PC-9 (cell line): Measurements from ENCODE around the gene COL20A1. TPM values are rescaled to one million over a fixed set of nuclear protein-coding genes. Genes with fewer than 3 reads are reported as not detected.
"Not testable (repeated sequence)": the region's sequence is repeated elsewhere in the genome, so short reads cannot be mapped to it uniquely, and the experiment has no call there.

Experiments used
- BruUV-seq: library from RNA; stranded (reverse); fragments of 400-500 nt; replicated peaks from 2 replicates; lab custom pipeline; 2021; lab: Mats Ljungman, UMichigan
- CTCF ChIA-PET: fragments of 300-600 bp; sonication (Branson Sonifier 250); formaldehyde crosslinking; loops from one replicate; lab custom pipeline; 2022; ENCODE audit warnings: antibody characterized with exemption; lab: Charles Lee
- POLR2A ChIA-PET: fragments of 300-600 bp; sonication (Branson Sonifier 250); formaldehyde crosslinking; loops from one replicate; lab custom pipeline; 2022; ENCODE audit warnings: antibody characterized with exemption; ENCODE audit not compliant: unreplicated experiment; lab: Charles Lee
- DNase-seq, 2 experiments: peaks; one replicate each; pipeline versions ENCODE4 v3.0.0 to v3.0.0-alpha.2; 2015 to 2022; ENCODE audit warnings: mixed read lengths in 1 of 2
- H2AFZ ChIP-seq: fragments of 200-600 bp; sonication (generic); 2 replicates; pipeline ENCODE4 v1.8.1; 2017; ENCODE audit warnings: antibody characterized with exemption
- H3F3A ChIP-seq: fragments of 200-600 bp; sonication (generic); 2 replicates; pipeline ENCODE4 v1.8.1; 2017; ENCODE audit warnings: antibody characterized with exemption, mild to moderate bottlenecking, low read depth; ENCODE audit not compliant: insufficient read depth
- H3K27ac ChIP-seq: fragments of 200-600 bp; sonication (generic); 2 replicates; pipeline ENCODE4 v1.6.1; 2016; ENCODE audit warnings: mixed run types
- H3K27me3 ChIP-seq: fragments of 200-600 bp; sonication (generic); 2 replicates; pipeline ENCODE4 v1.6.1; 2016; ENCODE audit warnings: low read depth, mixed run types; ENCODE audit not compliant: insufficient read depth
- H3K36me3 ChIP-seq: fragments of 200-600 bp; sonication (generic); 2 replicates; pipeline ENCODE4 v1.6.1; 2016; ENCODE audit warnings: low read depth, mixed run types
- H3K4me1 ChIP-seq: fragments of 200-600 bp; sonication (generic); replicated peaks from 2 replicates; pipeline ENCODE4 v1.6.1; 2016; ENCODE audit warnings: mixed run types; ENCODE audit not compliant: insufficient read depth
- H3K4me2 ChIP-seq: fragments of 200-600 bp; sonication (generic); 2 replicates; pipeline ENCODE4 v1.6.1; 2017; ENCODE audit warnings: mixed run types
- H3K4me3 ChIP-seq: fragments of 200-600 bp; sonication (generic); 2 replicates; pipeline ENCODE4 v1.6.1; 2016; ENCODE audit warnings: mixed run types
- H3K79me2 ChIP-seq: fragments of 200-600 bp; sonication (generic); 2 replicates; pipeline ENCODE4 v1.6.1; 2017; ENCODE audit warnings: low read depth, mixed run types
- H3K9me2 ChIP-seq: fragments of 200-600 bp; sonication (generic); 2 replicates; pipeline ENCODE4 v1.8.1; 2017; ENCODE audit warnings: mild to moderate bottlenecking; ENCODE audit not compliant: insufficient read depth
- H3K9me3 ChIP-seq: fragments of 200-600 bp; sonication (generic); 2 replicates; pipeline ENCODE4 v1.8.1; 2016; ENCODE audit warnings: low read depth; ENCODE audit not compliant: insufficient read depth
- H4K20me1 ChIP-seq: fragments of 200-600 bp; sonication (generic); 2 replicates; pipeline ENCODE4 v1.8.1; 2017; ENCODE audit not compliant: insufficient read depth
- CTCF ChIP-seq: fragments of 200-600 bp; sonication (generic); conservative IDR thresholded peaks from 2 replicates; pipeline ENCODE4 v1.6.1; 2017; ENCODE audit warnings: mixed run types, antibody characterized with exemption, mild to moderate bottlenecking, moderate library complexity
- EZH2 ChIP-seq: fragments of 200-600 bp; sonication (generic); IDR thresholded peaks from 2 replicates; pipeline ENCODE4 v1.8.0; 2017; ENCODE audit warnings: antibody characterized with exemption, low read depth
- intact Hi-C: fragments of 100-400 bp; cut with micrococcal nuclease; formaldehyde crosslinking; loops from one replicate; pipeline ENCODE4 v1.10.0; 2022; ENCODE audit not compliant: unreplicated experiment
- total RNA-seq: library from RNA; stranded (reverse); gene quantifications from 2 replicates; pipeline ENCODE4 v1.2.3, GENCODE V29; 2021

The COL20A1 gene
- total RNA-seq, 1 experiment from 2014 or later: not detected

- no peak overlapping the region for H2AFZ ChIP-seq
- H3K9me2 ChIP-seq: no peaks in the 10 kb centered on the region
- no TSS peak for BruUV-seq
- ChIA-PET POLR2A (no interaction called here), CTCF (no interaction called here)
- no peak overlapping the region for H3K4me3 ChIP-seq
- no peak for TF ChIP-seq EZH2
- no peak for TF ChIP-seq CTCF
- peaks cover 12% of the 10 kb centered on the region for H4K20me1 ChIP-seq
- no peaks in the 10 kb centered on the region for H3K79me2 ChIP-seq
- no peaks in the 10 kb centered on the region for H3K9me3 ChIP-seq
- peaks cover 93% of the 10 kb centered on the region for H3K27me3 ChIP-seq
- H3F3A ChIP-seq: no peaks in the 10 kb centered on the region
- H3K36me3 ChIP-seq: no peaks in the 10 kb centered on the region
- no peak overlapping the region for H3K4me2 ChIP-seq
- H3K4me1 ChIP-seq: no peaks in the 10 kb centered on the region
- peak in 1 of 2 experiments; percentile 30 for DNase-seq
- no peak overlapping the region for H3K27ac ChIP-seq
- intact Hi-C loops: no loop called here
Measured at GRCh38 chr20:63378626-63379025, 85.6 kb downstream of the COL20A1 start.

- POLR2A ChIA-PET: no interaction called here
Measured at GRCh38 chr20:63379296-63379695, 86.3 kb downstream of the COL20A1 start.

GRCh38 chr20:63379872-63380271, 86.9 kb downstream of the COL20A1 start:
- intact Hi-C loops: loop anchor here (2.0 kb wide), 2 partner anchors 71 to 197 kb away; no protein-coding TSS in a partner anchor
- H3K79me2 ChIP-seq, CTCF ChIA-PET, POLR2A ChIA-PET, H3K36me3 ChIP-seq, H3K4me3 ChIP-seq, DNase-seq, H3F3A ChIP-seq, H3K27ac ChIP-seq, H3K4me2 ChIP-seq, H3K4me1 ChIP-seq, H3K9me3 ChIP-seq, BruUV-seq, H2AFZ ChIP-seq, H3K9me2 ChIP-seq, H4K20me1 ChIP-seq: not testable (repeated sequence)
- H3K27me3 ChIP-seq: peaks cover 93% of the 10 kb centered on the region

More at GRCh38 chr20:63379296-63379695, 86.3 kb downstream of the COL20A1 start:
- Histone ChIP-seq H2AFZ (no peak overlapping the region), H3K4me1 (no peaks in the 10 kb centered on the region), H3K4me3 (no peak overlapping the region), H4K20me1 (peaks cover 10% of the 10 kb centered on the region), H3K36me3 (no peaks in the 10 kb centered on the region), H3K4me2 (no peak overlapping the region), H3K27me3 (peaks cover 93% of the 10 kb centered on the region), H3K9me3 (no peaks in the 10 kb centered on the region), H3K79me2 (no peaks in the 10 kb centered on the region), H3K27ac (no peak overlapping the region), H3K9me2 (no peaks in the 10 kb centered on the region), H3F3A (no peaks in the 10 kb centered on the region)
- BruUV-seq: no TSS peak
- TF ChIP-seq CTCF (no peak), EZH2 (no peak)
- CTCF ChIA-PET: no interaction called here
- no peak for DNase-seq
- intact Hi-C loops: no loop called here
